NCI-H2227 treated with DMSO at 0.1 percent for 48 hours (cell line): ENCODE data around the gene TMEM222.

Experiments used
- DNase-seq: peaks from one replicate; lab custom pipeline; 2025; lab: John Stamatoyannopoulos, UW

TMEM222 gene

DNA sequence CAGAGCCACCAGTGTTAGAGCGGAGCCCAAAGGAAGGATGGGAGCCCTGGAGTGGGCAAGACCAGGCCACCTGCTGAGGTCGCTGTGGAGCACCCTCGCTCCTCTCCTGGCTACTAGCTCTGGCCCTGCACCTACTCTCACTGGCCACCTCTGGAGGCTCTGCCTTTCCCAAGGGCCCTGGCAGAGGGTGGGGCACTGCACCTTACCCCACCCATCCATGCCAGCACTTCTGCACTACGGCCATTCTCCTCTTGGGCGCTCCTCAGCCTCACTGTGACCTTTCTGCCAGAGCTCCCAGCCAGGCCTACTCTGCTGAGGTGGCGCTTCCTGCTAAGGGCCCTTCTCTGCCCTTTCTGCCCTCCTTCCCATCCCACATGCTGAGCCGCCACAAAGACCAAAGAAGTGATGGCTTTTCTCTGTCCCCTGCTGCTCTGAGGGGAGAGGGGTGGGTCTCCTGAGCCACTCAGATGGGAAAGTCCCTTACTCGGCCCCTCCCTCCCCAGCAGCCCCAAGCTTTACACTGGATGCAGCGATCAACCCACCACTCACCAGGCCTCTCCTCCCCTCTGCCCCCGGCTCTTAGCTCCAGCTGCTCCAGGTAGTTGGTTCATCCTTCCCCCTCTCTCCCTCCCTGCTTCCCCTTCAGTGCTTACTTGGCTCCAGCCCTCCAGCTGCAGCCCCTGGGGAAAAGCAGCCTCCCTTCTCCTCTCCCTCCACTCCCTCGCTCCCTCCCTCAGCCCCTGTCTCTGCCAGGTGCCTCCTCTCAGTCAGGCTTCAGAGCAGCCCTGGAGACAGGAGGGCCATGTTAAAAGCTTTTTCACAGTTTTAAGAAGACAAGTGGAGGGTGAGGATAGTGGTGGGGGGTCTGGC lies 14.8 kb upstream of the TMEM222 start:
- peak; percentile 67 for DNase-seq

DNA sequence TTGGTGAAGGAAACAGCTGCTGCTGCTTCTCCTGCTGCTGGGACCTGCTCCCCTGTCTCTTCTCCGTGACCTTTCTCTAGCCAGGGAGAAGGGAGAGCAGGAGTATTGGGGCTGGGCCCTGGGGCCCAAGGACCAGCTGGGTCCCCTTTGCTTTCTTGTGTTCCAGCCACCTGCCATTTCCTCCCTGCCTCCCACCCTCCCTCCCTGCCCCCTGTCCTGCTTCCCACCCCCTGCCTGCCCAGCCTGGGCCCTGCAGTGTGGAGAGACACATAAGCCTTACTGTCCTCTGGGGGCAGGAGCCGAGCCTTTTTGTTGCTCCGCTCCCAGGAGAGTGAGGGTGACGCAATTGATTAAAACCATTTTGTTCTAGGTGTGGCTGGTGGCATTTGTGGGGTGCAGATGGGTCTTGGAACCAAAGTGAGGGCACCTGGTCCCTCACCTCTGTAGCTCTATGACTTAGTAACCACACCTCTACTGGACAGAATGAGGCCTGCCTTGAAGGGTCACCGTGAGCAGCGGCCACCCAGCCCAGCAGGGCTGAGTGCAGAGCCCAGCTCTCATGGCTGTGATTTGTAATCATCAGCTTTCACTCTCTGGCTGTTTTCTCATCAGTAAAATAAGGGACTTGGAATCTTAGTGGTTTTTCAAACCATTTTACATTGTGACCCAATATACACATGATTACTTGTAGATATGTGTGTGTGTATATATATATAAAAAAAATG lies 13.9 kb upstream of the TMEM222 start:
- DNase-seq = no peak

DNA sequence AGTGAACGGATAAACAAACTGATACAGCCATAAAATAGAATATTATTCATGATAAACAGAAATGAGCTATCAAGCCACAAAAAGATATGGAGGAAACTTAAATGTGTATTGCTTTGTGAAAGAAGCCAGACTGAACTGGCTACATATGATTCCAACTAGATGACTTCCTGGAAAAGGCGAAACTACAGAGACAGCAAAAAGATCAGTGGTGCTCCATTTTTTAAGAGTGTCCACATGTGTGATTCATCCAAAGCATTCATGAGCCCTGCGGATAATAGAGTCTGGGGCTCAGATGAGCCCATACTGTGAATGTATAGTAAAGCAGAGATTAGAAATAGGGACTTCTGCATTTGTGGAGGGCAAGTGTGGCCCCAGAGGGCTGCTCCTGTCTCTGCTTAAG lies 7.8 kb upstream of the TMEM222 start:
- no peak for DNase-seq

DNA sequence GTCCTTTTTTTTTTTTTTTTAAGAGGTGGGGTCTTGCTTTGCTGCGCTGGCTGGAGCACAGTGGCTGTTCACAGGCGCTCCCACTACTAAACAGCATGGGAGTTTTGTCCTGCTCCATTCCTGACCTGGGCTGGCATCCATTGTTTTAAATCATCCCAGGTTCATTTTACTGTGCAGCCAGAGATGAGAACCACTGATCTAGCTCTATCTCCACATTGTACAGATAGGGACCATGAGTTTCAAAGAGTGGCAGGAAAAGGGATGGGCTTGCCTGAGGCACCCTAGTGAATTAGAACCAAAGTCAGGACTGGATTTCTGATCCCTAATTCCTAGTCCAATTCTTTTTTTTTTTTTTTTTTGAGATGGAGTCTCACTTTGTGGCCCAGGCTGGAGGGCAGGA lies 7.2 kb upstream of the TMEM222 start:
- DNase-seq = no peak

DNA sequence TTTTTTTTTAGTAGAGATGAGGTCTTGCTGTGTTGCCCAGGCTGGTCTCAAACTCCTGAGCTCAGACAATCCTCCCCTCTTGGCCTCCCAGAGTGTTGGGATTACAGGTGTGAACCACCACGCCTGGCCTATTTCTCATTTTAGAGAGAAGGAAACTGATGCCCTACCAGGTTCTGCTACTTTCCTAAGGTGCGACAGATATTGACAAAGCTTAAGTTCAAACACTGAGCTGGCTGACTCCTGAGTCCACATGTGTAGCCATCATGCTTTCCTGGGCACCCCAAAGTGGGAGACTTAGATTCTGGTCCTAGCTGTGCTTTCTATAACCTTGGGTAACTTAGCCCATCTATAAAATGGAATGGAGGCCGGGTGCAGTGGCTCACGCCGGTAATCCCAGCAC lies 5.1 kb upstream of the TMEM222 start:
- DNase-seq = no peak

DNA sequence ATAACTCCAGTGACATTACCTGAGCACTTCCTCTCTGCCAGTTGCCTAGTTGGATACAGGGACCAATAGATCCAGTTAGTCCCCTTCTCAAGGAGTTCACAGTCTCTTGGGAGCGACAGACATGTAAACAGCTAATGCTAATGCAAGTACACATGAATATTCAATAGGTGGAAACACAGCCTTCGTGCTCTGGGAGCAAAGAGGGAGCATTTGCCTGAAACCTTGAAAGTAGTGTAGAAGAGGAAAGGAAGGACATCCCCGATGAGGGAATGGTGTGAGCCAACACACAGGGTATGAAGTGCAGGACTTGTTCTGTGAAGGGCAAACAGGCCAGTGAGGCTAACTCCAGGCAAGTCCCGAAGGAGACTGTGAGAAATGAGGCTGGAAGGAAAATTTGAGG lies 3.8 kb upstream of the TMEM222 start:
- DNase-seq = no peak

DNA sequence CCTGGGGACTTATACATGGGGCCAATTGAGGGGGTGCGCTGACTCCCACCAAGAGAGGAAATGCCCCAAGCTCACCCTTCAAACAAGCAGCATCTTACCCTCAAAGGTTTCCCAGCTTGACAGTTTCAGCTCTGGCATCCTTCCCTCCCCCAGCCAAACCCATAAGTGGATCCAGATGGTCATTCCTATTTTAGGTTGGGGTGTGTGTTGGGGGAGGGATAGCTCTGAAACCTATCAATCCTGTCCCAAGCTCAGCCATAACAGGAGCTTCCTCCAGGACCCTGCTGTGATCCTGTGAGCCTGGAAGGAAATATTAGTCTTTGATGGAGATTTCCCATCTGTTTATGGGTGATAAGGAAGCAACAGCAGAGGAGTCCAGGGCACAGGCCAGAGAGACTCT lies 3.4 kb upstream of the TMEM222 start:
- DNase-seq = no peak

DNA sequence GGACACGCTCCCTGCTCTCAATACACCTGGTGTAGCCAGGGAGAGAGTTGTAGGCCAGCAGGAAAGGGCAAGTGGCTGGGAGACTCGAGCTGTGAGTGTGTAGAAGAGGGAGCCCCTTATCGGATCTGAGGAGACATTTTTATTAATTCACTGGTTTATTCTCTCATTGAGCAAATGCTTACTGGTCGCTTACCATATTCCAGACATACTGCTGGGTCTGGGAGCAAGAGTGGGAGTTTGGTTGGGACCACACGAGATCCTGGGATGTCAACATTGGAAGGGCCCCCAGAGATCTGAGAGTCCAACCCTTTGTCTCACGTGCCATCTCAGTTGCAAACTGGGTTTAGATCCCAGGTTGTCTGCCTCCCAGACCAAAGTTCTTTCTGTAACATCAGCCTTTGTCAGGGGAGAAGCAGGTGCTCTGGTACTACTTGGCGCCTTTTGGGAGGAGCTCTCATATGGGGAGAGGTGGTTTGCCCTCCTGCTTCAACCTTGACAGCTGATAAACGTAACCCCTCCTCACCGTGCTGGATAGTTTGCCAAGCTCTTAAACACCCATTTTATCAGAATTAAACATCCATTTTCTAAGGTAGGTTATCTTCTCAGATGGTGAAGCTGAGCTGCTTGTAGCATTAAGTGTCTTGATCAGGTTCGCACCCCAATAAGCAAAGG lies 742 bp downstream of the TMEM222 start:
- DNase-seq = no peak

DNA sequence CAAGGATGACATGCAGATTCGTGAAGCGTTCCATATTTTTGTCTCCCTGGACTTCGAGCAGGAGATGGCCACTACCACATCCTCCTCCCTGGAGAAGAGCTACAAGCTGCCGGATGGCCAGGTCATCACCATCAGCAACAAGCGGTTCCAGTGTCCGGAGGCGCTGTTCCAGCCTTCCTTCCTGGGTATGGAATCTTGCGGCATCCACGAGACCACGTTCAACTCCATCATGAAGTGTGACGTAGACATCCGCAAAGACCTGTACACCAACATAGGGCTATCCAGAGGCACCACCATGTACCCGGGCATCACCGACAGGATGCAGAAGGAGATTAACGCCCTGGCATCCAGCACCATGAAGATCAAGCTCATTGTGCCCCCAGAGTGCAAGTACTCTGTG lies 3.3 kb downstream of the TMEM222 start:
- DNase-seq = no peak

DNA sequence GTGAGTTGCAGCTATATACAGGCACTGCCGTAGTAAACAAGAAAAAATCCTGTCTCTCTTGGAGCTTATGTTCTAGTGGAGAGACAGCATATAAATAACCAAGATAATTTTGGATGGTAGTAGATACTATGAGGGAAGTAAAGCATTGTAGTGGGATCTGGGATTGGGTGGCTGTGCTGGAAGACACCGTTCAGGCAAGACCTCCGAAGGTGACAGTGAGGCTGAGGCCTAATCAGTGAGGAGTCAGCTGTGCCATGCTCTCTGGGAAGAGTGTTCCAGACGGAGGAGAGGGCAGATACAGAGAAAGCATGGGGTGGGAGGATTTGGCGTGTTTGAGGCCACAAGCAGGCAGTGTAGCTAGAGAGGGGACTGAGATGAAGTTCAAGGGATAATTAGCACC lies 6.0 kb downstream of the TMEM222 start:
- DNase-seq = no peak

DNA sequence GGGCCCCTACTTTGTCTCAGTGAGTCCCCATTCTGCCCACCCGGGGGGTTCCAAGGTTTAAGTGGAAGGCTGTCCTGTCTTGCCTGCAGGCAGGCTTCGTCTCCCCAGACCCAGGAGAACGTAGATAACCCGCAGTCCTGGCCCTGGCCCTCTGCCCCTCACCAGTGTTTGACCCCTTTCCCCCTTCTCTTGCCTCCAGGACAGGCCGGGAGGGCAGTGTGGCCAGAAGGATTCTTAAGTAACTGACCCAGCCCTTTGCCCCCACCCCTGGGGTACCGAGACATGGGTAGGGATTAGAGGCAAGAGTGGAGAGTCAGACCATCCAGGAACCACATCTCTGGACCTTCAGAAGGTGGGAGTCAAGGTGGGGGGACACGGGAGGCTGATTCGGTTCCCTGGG lies 8.8 kb downstream of the TMEM222 start:
- DNase-seq = no peak

DNA sequence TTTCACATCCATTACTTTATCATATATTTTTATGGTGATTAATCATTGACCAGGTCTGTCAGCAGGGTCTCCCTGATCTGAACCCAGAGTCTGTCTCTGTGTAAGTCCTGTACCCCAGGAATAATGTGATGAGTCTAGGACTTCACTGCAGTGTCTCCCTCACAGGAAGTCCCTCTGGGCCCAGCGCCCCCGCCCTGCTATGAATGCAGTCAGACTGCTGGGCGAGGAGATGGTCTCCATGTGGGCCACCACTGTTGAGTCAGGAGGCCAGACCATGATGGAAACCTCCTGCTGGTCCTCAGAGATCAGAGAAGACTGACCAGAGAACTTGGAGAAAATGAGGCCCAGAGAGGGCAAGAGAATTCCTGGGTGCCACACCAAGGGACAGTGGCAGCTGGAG lies 9.5 kb downstream of the TMEM222 start:
- DNase-seq = no peak

DNA sequence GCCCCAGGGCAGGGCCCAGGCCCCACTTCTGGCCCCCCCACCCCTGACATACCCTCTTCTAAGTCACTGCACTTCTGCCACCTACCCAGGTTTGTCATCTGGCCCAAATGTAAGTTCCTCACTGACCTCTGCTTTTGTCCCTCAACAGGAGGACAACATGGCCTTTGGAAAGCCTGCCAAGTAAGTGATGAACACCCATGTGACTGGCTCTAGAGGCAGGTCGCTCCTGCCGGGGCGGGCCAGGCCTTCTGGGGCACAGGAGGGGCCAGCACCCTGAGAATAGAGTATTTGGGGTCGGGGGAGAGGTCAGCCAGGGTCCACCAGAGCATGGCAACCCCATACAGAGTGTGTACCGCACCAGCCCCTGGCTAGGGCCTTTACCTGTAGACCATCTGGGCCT lies 10.0 kb downstream of the TMEM222 start:
- DNase-seq = no peak

DNA sequence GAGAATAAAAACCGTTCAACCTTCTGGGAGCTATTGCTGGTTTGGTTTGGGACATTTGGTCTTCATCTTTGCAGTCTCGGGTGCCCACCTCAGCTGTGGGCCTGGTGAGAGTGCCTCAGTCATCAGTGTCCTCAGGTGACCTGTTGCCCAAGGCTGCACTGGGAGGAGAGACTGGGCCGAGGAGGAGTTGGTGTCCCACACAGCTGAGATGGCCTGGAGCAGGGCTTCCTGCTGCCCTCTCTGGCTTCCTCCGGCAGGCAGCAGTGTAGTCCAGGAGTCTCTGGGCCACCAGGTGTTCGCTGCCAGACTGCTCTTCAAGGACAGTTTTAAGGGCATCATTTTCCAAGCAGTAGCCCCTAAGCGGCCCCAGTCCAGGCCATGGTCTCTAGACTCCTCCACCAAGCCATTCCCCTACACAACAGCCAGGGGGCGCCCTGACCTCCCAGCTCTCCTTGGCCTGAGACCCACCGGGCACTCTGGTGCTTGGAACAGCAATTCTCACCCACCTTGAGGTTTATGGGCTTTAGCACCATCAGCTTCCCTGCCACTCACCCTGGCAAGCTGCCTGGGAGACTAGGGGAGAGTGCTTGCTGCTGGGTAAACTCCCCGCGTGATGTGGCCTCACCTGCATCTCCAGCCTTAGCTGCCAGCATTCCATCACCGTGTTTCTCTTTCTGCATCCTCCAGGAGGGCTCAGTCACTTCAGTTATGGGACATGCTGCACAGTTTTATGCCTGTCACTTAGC lies 10.7 kb downstream of the TMEM222 start:
- DNase-seq = no peak

DNA sequence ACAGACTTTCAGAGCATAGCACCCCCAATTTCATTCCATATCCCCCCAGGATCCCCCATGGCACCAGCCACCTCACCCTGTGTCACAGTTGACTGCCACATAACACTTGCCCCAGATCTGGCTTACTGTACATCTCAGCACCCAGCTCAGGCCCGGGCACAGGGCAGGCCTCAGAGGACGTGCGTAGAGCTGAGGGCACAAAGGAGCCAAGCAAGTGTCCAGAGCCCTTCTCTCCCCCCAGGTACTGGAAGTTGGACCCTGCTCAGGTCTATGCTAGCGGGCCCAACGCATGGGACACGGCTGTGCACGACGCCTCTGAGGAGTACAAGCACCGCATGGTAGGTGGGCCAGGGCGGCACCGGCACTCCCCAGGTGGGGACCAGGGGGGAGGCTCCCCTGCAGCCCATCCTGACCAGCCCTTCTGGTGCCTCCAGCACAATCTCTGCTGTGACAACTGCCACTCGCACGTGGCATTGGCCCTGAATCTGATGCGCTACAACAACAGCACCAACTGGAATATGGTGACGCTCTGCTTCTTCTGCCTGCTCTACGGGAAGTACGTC lies 11.8 kb downstream of the TMEM222 start:
- DNase-seq = no peak

DNA sequence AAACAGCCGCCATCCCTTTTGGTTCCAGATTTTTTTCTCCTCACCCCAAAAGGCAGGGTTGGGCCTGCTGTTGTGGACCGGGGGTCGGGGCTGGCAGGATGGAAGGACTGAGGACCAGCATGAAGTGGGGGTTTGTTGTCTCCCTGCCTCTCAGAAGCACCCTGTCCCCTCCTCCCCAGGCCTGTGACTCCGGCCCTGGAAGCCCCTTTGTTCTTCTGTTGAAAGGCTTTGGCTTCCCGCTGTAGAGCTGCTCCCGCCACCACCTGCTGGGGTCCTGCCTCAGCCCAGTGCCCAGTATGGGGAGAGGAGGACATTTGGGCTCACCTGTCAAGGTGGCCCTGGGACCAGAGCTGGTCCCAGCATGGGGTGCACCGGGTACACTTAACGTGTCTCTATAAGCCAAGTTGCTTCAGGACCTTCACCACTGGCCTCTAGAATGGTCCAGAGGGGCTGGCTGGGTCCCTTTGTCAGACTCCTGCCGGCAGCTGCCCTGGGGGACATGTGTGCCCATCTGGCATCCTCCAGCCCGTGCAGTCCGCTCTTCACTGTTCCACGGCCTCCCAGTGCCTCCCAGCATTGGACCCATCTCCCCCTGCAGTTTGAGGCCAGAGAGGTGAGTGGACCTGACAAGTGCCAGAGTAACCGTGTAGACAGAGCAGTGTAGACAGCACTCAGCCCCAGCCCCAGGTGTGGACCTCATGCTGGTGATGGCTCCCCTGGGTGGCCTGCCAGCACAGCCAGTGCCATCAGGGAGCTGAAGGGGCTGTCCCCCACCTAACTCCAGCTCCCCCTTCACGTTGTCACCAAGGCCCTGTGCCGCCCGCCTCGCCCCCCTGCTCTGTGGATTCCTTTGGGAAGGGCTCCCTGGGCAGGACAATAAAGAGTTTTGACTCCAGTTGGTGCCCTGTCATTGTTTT lies 13.8 kb downstream of the TMEM222 start:
- DNase-seq = no peak

DNA sequence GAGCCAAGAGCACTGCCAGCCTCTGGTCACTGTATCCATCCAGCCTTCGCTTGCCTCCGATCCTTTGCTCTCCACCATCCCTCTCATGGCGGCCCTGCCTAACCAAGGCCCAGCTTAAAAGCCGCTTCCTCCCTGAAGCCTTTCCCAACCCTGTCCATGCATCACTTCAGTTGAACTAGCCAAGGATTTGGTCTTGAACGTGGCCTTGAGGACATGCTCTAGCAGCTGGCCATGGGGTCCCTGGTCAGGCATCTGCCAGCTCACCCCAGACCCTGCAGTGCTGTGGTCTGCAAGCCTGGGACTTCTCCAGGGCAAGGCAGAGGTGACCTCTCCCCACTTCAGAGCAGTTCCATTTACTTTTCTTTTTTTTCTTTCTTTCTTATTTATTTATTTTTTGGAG lies 14.8 kb downstream of the TMEM222 start:
- no peak for DNase-seq

DNA sequence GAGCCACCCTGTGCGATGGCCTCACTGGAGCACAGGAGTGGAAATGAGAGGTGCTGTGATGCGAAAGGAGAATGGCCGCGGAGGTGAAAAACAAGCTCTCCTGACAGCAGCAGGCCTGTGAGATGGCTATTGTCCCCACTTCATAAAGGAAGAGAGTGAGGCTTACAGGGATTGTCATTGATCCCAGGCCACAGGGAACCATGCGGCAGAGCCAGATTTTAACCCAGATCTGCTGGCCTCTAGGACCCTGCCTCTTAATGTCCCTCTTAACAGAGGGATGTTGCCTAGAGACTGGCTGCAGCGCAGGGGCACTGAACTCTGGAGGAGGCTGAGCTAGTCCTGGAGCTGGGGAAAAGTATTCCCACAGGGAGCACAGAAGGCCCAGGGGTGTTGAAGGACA lies 16.8 kb downstream of the TMEM222 start:
- DNase-seq = no peak

DNA sequence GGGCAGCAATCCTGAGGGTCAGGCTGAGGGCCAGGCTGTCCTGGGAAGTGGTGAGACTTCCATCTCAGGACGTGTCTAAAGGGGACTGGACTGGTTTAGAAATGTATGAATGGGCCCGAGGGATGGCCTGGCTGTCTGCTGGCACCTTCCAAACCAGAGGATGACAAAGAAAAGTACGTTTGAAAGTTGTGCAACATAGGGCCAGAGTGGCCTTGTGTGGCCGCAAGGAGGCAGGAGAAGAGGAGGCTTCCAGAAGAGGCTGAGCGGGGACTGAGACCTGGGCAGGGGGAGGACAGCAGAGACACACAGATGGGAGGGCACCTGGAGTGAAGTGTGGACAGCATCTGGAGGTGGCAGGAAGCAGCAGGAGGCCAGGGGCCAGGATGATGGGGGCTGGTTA lies 17.2 kb downstream of the TMEM222 start:
- DNase-seq = no peak

DNA sequence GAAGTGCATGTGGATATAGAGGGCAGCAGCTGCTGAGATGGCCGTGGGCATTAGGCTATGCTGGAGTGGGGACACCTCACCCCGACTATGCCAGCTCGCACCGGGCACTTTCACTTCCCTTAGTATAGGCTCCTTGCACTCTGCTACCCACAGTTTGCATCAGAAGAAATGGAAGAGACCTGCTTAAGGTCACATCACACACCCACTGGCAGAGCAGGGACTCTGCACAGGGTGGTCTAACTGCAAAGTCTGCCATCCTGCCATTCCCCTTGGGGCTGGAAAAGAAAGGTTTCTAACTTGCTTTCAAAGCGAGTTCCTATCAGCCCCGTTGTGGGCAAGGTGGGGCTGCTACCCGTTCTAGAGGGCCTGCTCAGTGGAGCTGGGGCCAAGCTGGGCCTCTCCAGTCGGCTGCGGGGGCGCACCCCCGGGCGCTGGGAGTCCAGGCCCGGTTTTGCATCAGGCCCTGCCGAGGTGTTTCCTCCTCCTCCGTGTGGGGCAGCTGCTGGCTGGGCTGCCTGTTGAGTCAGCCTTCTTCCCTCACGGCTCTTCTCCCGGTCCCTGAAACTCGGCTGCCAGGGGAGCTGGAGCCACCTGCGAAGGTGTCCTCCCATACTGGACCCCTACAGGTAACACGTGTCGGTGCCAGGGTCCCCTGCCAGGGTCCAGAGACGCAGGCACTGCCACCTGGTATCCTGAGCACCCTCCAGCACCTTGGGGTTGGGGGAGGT lies 19.7 kb downstream of the TMEM222 start, which contains the start of gene SYTL1:
TSS of gene SYTL1 (plus strand) at position 498 of the 728 bp plus-strand sequence. CDS start 3,313 bp downstream, outside the sequence.
- peak; percentile 35 for DNase-seq
